ENCODE results near the gene ACBD4.

DNA sequence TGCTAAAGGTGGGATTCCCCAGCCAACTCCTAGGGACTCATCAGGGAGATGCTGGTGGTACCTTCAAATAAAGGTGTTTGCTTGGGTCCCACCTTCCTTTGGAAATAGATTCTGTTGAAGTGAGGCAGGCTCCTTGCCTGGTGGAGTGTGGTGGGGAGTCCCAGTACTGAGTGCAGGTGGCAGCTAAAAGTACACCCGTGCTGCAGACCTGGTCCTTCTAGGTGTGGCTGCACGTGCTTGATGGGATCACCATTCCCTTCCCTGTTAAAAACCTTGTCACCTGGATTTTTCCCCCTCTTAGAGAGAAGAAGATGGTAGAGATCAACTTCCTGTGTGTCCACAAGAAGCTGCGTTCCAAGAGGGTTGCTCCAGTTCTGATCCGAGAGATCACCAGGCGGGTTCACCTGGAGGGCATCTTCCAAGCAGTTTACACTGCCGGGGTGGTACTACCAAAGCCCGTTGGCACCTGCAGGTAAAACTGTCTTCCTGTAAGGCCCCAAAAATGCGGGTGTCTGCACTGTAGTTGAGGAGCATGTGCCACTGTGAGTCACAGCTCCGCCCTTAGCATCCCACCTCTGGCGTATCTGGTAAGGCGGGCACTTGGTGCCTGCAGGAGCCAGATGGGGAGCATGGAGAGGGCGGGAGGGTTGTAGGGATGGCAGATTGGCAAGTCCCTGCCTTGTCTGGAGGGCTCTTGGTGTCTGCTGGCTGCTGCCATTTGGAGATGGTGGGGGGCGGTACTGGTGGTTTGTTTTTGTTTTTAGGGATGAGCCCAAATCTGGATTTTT, 37.2 kb upstream of the ACBD4 start:
- TF ChIP-seq CTCF (IDR thresholded peaks at IDR 0.05; ENCODE audit: low read depth, low read length) (no peak), EZH2phosphoT487 (IDR thresholded peaks at IDR 0.05; ENCODE audit: low read depth) (no peak)

Measured in OCI-LY3 (cell line).